Adrenal gland (tissue), 12 donors: ENCODE measurements around the gene VSTM2L. TPM values are rescaled to one million over a fixed set of nuclear protein-coding genes. Genes with fewer than 3 reads are reported as not detected.

Experiments used
- DNase-seq, 7 donors: peaks; one replicate each; pipeline ENCODE4 v3.0.0-alpha.2; 2019 to 2020
- H3K27ac ChIP-seq, 5 donors: fragments of 200-600 bp; sonication (generic) in 4 of 5; 1 replicate in 3 of 5; 2 replicates in 2 of 5; pipeline versions ENCODE4 v1.5.1 to v1.8.0; 2016 to 2020; ENCODE audit warnings: mild to moderate bottlenecking in 1 of 5
- H3K27me3 ChIP-seq: fragments of 200-600 bp; 2 replicates; pipeline ENCODE4 v1.8.0; 2021
- H3K36me3 ChIP-seq, 2 donors: fragments of 200-600 bp; replicated peaks in 1 of 2; 1 replicate in 1 of 2; 2 replicates in 1 of 2; pipeline versions ENCODE4 v1.5.1 to v1.8.0; 2018 to 2022
- H3K4me1 ChIP-seq, 2 donors: fragments of 200-600 bp; replicated peaks in 1 of 2; 1 replicate in 1 of 2; 2 replicates in 1 of 2; pipeline versions ENCODE4 v1.5.1 to v1.8.0; 2018 to 2021
- H3K4me3 ChIP-seq, 4 donors: fragments of 200-600 bp; sonication (generic) in 3 of 4; one replicate each; pipeline ENCODE4 v1.5.1; 2016 to 2018
- H3K9me3 ChIP-seq, 3 donors: fragments of 200-600 bp; sonication (generic) in 1 of 3; replicated peaks in 1 of 3; 1 replicate in 2 of 3; 2 replicates in 1 of 3; pipeline versions ENCODE4 v1.5.1 to v1.8.0; 2016 to 2021
- POLR2A ChIP-seq, 2 donors: fragments of 450-650 bp; IDR thresholded peaks; one replicate each; pipeline ENCODE4 v1.6.1; 2017; ENCODE audit warnings: antibody characterized with exemption in 2 of 2, mild to moderate bottlenecking in 2 of 2, moderate library complexity in 1 of 2
- WGBS, 4 donors: extraction: QIAGEN DNeasy Blood & Tissue Kit in 2 of 4; methylation state at CpG; one replicate each; pipeline versions ENCODE4 v1.1.5 to v1.1.7; 2013 to 2017; 5-methylcytosine and 5-hydroxymethylcytosine counted together
- intact Hi-C, 2 donors: fragments of 100-400 bp; cut with DNase I; formaldehyde crosslinking; loops; one replicate each; pipeline versions ENCODE4 v1.14.1 to v1.15.0; 2022 to 2023
- polyA plus RNA-seq, 3 donors: library from polyadenylated mRNA; stranded (reverse); fragments of 200-250 nt in 2 of 3; fragments of 350-450 nt in 1 of 3; fragmentation: Illumina TruSeq in 1 of 3; extraction: RNeasy Lipid Tissue Mini Kit (QIAGEN cat#74804) in 1 of 3; gene quantifications; one replicate each; pipeline ENCODE4 v1.2.3, GENCODE V29; 2013 to 2014
- total RNA-seq, 9 donors: library from RNA; depleted of rRNA in 4 of 9; stranded (reverse); fragments of >200 nt in 4 of 9; fragments of 120-200 nt in 1 of 9; fragmentation: NEBNext Ultra II Directional in 1 of 9; extraction: Animal tissue kit (Norgen Biotek cat#: 25700) in 1 of 9; gene quantifications; one replicate each; pipeline versions ENCODE4 v1.1.0 to v1.2.4, GENCODE V29; 2013 to 2023
- TF ChIP-seq, protein P1 (sequence below), 6 experiments: fragments of 450-650 bp in 4 of 6; fragments of 200-600 bp in 2 of 6; sonication (generic) in 1 of 6; IDR thresholded peaks; 1 replicate in 5 of 6; 2 replicates in 1 of 6; pipeline versions ENCODE4 v1.5.1 to v1.8.0; 2016 to 2021; ENCODE audit warnings: antibody characterized with exemption in 6 of 6, mild to moderate bottlenecking in 2 of 6, moderate library complexity in 1 of 6
- donor health status: healthy with polysubstance abuse.
- donor health status: Bipolar disorder and iron deficiency.
- donor health status: DM: yes; HTN: yes; CAD: no.
- donor health status: DM: no; HTN: no; CAD: no.
- donor health status: DM: no; HTN: no; CAD: no.
- donor health status: DM: yes; HTN: yes; CAD: no.

Gene VSTM2L
- total and polyA plus RNA-seq, 12 donors: 0.36 to 21.8 (median 7.4) TPM

- no peaks in the 10 kb centered on the region for H3K9me3 ChIP-seq
- intact Hi-C loops: no loop called here
Observed at GRCh38 chr20:37895166-37895565, 7.8 kb upstream of the VSTM2L start.

GRCh38 chr20:37896932-37897548 is 5.9 kb upstream of the VSTM2L start:
- 51 to 63% (median 54%) methylated on average over 11 to 12 of the region's 12 CpGs for WGBS, 4 donors
- H3K4me3 ChIP-seq: no peak overlapping the region
- intact Hi-C loops: no loop called here
- peaks cover 0 to 9% of the 10 kb centered on the region in 2 donors for H3K4me1 ChIP-seq
- H3K36me3 ChIP-seq: no peaks in the 10 kb centered on the region
- H3K27me3 ChIP-seq: no peaks in the 10 kb centered on the region
- peak overlapping the region in 1 of 5 donors; percentile 46 for H3K27ac ChIP-seq
- H3K9me3 ChIP-seq: no peaks in the 10 kb centered on the region
- TF ChIP-seq POLR2A (IDR thresholded peaks at IDR 0.05): no peak
- TF ChIP-seq, protein P1, sequence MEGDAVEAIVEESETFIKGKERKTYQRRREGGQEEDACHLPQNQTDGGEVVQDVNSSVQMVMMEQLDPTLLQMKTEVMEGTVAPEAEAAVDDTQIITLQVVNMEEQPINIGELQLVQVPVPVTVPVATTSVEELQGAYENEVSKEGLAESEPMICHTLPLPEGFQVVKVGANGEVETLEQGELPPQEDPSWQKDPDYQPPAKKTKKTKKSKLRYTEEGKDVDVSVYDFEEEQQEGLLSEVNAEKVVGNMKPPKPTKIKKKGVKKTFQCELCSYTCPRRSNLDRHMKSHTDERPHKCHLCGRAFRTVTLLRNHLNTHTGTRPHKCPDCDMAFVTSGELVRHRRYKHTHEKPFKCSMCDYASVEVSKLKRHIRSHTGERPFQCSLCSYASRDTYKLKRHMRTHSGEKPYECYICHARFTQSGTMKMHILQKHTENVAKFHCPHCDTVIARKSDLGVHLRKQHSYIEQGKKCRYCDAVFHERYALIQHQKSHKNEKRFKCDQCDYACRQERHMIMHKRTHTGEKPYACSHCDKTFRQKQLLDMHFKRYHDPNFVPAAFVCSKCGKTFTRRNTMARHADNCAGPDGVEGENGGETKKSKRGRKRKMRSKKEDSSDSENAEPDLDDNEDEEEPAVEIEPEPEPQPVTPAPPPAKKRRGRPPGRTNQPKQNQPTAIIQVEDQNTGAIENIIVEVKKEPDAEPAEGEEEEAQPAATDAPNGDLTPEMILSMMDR (IDR thresholded peaks at IDR 0.05): peak in 2 of 6 experiments; percentile 7 to 8
- peak in 1 of 7 donors; percentile 43 for DNase-seq

More at GRCh38 chr20:37895166-37895565, 7.8 kb upstream of the VSTM2L start:
- WGBS, 4 donors: 93 to 96% (median 95%) methylated on average over 6 of the region's 6 CpGs
- Histone ChIP-seq H3K4me3 (no peak overlapping the region), H3K27me3 (no peaks in the 10 kb centered on the region), H3K4me1 (peaks cover 0 to 9% of the 10 kb centered on the region in 2 donors), H3K27ac (no peak overlapping the region), H3K36me3 (no peaks in the 10 kb centered on the region)
- TF ChIP-seq, protein P1 (IDR thresholded peaks at IDR 0.05): no peak
- no peak for TF ChIP-seq POLR2A (IDR thresholded peaks at IDR 0.05)
- no peak for DNase-seq

DNA sequence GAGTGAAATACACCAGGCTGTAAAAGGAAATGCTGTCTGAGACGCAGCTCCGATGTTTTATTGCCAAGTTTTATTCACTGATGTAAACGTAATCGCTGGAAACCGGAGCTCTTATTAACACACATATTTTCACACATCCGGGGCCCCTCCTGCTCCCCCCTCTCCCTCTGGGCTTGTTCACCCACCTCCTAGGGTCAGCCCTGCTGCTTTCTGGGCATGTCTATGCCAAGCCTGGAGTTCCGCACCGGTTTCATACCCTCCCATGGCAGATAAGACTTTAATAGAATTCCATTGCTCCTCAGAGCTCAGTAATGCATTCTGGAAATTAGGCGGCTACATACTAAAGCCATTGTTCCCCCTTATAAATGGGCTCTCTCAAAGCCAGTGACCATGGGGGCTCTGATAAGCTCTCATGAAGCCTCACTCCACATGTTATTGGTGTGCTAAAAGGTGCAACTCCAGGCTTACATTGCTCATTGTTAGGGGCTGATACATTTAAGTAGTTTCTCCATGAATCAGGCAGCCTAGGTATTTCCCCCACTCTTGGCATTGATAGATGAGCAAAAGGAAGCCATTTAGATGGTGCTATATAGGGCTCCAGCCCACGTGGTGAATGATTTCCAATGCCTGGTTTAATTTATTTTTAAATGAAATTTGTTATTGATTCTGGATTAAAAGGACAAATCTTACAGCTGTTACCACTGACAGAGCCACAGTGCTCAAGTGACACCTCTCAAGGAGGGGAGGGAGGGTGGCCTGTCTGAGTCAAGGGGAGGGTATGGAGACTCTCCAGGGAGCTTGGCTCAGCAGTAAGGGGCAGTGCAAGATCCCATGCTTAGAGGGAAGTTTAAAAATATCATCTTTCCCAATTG is 4.5 kb upstream of the VSTM2L start:
- TF ChIP-seq, protein P1 (IDR thresholded peaks at IDR 0.05): no peak
- no peak for TF ChIP-seq POLR2A (IDR thresholded peaks at IDR 0.05)
- Histone ChIP-seq H3K36me3 (no peaks in the 10 kb centered on the region), H3K9me3 (no peaks in the 10 kb centered on the region), H3K27me3 (no peaks in the 10 kb centered on the region), H3K27ac (no peak overlapping the region), H3K4me3 (no peak overlapping the region), H3K4me1 (peaks cover 4 to 21% of the 10 kb centered on the region in 2 donors)
- WGBS, 4 donors: 71 to 86% (median 80%) methylated on average over 10 of the region's 10 CpGs
- intact Hi-C loops: no loop called here
- no peak for DNase-seq
